Retina (tissue), 1 donor: ENCODE results near the gene VWA5B1.

Experiments used
- DNase-seq: peaks from one replicate; pipeline ENCODE4 v3.0.0-alpha.2; 2016

Gene VWA5B1

DNA sequence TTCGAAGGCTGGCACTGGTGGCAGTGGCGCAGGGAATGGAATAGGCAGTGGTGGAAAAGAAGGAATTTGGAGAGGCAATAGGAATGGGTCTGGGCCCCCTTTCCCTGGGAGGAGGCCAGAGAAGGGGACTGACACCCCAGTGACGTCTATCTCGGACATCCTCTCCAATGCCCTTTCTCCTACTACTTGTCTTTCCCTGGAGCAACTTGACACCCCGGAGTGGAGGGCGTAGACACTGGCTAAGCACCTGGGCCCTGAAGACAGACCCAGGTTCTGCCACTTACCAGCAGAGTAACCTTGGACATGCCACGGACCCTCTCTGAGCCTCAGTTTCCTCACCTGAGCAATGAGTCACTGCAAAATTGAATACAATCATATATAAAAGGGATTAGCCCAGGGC lies 108.5 kb downstream of the VWA5B1 start:
- no peak for DNase-seq

DNA sequence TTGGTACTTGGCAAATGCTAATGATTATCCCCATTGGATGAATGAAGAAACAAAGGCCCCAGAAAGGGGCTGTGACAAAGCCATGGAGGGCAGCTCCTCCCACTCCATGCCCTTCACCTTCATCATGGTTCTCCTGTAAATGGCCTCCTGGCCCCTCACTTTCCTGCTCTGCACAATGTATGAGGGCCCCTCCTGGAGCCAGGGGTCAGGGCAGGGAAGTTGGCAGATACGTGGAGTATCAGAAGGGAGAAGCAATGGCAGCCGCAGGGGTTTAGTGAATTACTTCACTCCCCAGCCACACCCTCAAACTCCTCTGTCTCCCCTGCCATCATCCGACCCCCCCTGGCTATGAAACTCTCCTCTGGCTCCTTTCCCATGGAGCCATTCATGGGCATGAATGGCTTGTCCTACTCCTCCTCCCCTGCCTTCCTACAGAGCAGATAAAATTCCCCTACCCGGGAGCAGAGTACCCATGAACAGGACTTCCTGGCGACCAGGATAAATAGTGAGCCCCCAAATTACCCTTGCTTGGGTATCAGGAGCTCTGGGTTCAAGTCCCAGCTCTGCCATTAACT lies 109.0 kb downstream of the VWA5B1 start:
- DNase-seq, result no peak

DNA sequence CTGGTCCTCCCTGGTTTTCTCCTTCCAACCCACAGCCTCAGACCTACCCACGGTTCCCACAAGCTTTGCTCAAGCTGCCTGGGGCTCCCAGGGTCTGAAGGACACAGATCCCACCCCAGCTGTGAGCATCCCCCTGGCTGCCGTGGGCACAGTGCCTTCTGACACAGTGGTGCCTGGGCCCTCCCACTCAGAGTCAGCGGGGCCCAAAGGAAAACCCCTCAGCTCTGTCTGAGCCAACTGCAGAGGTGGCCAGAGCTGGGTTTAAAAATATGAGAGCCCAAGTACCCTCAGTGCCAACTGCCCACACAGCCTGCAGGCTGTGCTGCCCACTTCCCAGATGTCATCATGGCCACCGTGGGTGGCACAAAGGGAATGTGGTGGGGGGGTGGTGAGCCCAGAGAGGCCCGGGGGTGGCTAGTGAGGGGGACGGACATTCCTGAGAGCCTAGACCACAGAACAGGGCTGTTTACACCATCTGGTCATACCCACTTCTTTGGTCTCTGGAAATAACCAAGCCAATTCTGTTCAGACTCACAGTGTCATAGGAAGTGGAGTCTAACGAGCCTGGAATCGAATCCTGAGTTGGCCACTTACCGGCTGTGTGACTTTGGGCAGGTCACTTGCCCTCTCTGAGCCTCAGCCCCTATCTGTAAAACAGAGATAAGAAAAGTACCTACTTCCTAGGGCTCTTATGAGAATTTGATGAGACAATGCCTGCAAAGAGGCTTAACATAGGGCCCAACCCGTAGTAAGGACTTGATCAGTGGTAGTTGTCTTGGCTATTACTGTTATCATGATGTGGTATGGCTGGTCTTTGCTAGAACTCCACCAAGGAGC lies 109.9 kb downstream of the VWA5B1 start:
- DNase-seq, result no peak

DNA sequence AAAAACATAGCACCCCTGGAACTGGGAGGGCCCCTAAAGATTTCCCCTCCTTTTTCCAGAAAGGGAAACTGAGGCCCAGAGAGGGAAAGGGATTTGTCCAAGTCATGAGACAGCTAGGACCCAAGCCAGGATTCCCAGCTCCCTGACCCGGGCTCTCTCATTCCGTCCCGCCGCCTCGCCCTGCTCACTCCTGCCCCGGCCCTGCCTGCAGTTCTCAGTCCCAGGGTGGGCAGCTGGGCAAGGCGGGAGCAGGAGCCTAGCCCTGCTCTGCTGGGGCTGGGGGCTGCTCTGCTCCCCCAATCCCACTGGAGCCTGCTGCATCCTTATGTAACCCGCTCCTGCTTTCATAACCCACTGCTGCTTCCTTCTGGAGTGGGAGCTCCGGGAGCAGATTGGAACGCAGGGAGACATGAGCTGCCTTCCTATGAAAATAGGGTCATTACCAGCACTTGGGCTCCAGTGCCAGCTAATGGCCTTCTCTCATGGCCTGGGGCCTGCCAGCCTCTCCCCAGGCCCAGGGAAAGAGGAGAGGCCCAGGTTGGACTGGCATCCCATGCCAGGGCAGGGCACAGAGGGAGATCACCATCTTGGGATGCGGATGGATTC lies 110.8 kb downstream of the VWA5B1 start:
- DNase-seq, result no peak

DNA sequence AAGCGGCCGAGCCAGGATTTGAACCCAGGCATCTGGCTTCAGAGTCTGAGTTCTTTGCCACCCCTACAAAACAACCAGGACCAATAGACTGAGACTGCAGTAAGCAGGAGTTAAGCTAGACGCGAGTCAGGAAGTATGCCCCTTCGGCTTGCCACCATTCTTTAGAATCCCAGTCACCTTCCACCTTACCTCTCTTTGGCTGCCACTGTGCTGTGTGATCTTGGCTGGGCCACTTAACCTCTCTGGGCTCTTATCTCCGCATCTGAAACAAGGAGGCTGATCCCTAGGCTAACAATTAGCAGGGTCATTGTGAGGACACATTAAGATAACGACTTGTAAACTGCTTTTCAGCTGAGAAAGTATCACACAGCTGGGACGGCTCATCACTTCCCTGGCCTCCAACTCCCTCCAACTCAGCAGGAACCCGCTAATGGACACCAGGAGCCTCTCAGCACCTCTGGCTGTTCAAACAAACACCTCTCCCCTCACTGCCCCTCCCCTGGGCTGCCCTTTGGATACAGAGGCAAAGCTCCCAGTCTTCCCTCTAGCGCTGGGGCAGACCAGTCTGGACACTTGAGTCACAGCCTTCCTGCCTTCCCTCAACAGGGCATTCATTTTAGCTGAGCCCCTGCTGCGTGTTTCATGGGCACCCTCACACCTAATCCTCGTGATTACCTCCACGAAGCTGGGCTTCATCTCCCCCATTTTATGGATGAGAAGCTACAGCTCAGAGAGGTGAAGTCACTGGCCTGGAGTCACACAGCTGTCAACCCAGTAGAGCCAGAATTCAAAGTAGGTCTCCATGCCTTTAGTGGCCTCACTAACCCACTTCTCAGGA lies 112.1 kb downstream of the VWA5B1 start:
- no peak for DNase-seq

DNA sequence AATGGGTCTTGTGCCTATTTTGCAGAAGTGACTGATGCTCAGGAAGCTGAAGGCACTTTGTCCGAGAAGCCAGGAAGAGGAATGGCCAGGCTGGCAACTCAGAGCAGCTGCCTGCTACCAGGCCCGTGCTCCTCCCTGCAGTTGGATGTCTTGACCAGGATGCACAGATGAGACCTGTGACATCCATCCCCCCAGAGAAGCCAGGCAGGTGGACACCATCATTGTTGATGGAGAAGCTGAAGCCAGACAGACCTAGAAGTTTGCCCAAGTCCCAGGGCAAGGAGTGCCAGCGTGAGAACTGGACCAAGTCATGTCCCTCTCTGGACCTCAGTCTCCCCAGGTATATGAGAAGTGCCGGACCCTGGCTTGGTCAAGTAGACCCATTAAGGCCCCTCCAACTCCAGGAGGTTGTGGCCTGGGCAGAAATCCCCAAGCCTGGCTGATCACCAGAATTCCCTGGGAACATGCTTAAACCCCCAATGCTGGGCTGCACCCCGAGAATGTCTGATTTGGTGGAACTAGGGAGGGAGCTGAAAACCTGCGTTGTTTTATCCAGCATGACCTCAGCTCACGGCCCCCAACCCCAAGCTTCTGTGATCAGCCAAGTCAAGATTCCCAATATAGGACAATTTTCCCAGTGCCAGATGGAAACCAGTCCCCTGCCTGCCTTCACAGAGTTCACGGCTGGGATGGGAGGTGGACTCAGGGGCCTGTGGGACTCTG lies 112.9 kb downstream of the VWA5B1 start:
- no peak for DNase-seq

DNA sequence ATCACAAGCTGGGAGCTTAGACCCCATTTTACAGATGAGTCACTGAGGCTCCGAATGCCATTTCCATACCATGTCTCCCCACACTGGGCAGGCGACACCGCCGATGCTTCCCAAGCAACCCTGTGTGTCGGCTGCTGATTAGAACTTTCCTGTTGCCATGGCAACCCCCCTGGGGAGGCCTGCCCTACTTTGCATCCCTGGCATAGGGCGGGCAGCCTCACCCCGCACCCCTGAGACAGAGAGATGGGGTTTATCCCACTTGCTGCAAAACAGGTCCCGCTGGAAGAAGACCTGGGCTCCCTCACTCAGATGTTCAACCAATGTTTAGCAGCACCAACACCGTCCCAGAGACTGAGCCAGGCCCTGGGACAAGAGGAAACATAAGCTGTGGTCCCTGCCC lies 113.8 kb downstream of the VWA5B1 start:
- peak; percentile 84 for DNase-seq
